GM19328 (cell line): ENCODE results near the gene RFT1.

Experiments used
- ATAC-seq: cut with Tn5 transposase; IDR thresholded peaks from one replicate; pipeline ENCODE4 v1.9.1; 2021; ENCODE audit warnings: mild to moderate bottlenecking, moderate library complexity; ENCODE audit not compliant: unreplicated experiment

The RFT1 gene

DNA sequence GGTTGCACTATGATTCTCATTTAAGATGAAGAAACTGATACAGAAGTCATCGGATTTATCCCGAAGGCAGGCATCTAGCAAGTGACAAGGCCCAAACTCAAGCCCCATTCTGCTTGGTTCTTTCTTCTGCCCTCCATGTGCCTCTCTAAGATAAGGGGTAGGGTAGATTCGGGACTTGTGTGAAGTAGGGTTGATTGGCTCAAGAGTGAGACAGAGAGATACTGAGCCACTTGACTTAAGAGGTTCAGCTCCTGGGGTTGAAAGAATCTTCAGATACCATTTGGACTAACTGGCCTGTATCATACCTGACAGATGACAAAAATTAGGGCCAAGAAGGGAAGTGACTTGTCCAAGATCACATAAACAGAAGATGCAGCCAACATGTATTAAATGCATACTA lies 891 bp downstream of the RFT1 start:
- ATAC-seq: no peak

DNA sequence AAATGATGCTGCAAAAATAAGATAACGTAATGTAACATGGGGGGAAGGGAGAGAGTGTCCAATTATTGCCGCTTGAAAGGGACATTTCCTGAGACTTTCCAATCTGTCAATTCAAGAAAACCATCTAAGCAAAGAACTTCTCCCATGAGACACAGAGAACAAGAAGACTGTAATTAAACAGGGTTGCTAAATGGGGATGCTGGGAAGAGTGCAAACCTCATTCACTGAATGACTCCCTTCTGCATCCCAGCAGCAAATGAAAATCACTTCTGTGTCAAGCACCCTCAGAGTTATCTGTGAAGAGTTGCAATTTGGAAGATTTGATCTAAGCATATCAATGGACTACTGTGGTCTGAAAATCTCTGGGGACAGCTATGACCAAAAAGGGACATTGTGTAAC lies 3.6 kb downstream of the RFT1 start:
- no peak for ATAC-seq

DNA sequence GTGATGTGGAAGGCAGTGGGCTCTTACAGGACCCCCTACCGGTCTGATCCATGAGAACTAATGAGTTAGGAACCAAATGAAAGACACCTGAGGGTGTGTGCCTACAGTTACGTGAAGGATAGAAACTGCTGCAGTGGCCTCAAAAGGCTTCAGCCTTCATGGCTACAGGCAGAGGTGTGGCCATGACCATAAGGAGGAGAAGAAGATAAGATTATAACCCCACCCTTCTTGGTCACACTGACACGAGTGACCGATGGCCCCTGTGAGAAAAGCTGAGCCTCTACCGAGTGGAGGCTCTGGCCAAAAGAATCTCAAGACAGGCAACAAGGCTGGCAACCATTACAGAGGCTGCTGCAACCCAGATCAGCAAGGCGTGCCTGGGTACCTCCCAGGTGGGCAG lies 6.3 kb downstream of the RFT1 start:
- ATAC-seq: no peak

DNA sequence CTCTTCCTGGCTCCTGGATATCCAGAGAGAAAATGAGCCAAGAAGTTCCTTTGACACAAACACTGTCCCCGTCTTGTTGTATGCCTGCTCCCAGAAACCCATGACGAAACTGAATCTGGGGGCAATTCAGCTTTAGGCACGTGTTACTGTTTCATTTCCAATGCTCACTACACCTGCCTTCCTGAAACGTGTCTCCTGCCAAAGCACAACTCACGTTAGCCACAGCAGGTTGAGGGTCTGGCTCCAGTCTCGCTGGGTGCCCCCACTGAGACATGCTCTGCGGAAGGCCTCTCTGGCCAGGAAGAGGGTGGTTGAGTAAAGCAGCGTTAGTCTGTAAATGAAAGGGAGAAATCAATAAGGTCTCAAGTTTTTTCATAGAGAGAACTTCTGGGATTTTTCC lies 6.7 kb downstream of the RFT1 start:
- ATAC-seq: no peak

DNA sequence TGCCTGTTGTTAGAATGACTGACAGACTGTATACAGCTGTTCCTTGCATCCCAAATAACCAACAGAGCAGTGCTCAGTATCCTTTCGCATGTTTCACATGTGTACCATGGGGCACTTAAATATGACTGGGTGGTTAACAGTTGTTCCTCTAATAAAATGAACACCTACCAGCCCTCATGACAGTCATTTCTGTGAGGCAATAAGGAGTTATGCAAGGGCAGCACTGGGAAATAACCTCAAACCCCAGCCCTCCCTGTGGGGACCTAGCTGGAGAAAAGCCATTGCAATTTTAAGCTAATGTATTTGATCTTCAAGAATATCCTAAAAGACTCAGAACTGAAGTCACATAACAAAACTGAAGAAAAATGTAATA lies 7.3 kb downstream of the RFT1 start:
- no peak for ATAC-seq

DNA sequence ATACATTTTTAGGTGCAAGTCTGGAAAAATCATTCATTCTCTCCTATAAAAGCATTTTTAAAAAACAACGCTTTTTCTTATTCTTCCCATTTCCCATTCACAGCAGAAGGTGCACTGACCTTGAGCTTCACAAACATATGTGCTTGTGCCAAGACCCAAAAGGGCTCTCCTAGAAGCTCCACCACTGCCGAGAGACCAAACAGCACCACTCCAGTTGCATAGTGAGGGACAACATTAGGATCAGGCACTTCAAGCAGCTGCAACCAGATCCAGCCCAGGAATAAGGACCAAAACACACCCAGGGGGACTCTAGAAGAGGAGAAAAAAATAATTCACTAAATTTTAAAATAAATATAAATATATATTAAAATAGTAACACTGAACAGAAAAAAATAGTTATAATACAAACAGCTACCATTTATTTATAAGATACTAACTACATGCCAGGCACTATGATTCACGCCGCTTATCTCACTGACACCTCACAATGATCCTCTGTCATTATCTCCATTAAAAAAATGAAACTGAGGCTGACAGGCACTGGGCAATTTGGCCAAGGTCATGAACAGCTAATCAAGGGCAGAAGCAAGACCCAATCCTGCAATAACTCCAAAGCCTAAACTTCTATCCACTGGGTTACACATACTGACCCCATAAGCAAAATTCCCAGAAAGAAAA lies 7.8 kb downstream of the RFT1 start:
- ATAC-seq: no peak

DNA sequence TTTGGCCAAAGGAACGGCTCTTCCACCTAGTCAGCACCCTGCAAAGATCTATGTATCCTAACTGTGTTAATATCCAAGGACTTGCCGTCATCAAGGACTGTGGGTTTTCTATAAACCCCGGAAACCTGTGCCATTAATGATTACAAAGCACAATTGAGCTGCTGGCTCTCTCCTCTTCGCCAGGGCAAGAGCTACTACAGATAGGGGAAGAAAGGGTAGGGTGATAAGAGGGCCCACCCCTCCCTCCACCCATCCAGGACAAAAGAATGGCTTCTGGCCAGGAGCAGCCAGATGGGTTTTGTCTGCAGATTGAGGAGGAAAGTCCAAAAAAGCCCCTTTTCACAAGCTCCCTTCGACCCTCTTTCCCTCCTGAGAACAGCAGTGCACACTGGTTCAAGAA lies 9.9 kb downstream of the RFT1 start:
- no peak for ATAC-seq

DNA sequence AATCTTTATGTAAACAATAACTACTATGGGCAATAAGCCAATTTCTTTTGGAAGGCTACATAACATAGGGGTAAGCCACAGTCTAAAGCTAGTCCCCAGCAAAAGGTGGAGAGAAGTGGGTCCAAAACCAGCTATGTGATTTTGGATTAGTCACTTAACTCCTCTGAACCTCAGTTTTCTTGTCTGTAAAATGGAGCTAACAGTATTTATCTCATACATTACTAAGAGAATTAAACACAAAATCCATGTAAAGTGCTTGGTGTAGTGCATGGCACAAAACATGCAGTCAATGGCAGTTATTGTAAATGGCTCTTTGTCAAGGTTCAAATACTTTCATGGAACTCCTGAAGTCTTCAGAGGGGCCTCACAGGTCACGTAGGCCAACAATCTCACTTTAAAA lies 13.3 kb downstream of the RFT1 start:
- no peak for ATAC-seq

DNA sequence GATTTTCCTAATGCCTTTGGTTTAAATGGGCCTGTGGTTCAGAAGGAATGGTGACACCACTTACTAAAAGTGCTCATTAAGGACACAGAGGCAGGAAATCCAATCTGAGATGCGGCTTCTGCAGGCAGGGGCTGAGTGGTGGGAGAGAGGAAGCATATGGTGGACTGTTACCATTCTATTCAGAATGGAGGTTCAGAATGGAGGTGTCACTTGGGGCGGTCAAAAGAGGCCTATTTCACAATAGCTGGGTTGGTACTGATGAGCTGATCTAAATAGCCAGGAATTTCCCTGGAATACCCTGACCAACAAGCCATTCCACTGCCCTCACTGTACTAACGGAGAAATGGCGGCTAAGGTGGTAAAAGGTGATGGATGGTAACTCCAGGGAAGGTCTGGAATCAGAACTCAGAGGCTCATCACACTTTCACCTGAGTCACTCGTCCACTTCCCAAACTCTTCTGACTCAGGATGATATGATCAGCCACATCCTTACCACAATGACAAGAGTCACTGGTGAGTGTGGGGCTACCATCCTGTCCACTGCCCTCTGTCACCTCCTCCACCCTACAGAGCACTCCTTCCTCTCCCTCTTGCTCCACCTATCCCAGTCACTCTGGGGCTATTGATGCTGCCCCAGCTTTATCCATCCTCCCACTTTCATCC lies 15.7 kb downstream of the RFT1 start:
- ATAC-seq: no peak

DNA sequence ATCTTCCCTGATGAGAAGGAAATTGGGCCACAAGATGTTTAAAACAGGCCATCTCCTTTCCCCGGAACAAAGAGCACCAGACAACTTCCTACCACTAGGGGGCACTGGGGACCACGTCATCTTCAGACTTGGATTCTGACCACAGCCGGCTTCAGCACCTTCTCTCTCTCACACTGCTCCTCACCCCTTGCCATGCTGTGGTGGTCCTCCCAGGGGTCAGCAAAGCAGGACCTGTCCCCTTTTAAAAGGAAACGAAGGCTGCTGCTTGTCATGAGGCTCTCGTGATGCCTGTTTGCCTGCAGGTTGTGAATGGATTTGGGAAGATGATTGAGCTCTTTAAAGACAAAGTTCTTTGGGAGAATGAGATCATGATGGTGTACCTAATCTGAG lies 16.2 kb downstream of the RFT1 start:
- no peak for ATAC-seq

DNA sequence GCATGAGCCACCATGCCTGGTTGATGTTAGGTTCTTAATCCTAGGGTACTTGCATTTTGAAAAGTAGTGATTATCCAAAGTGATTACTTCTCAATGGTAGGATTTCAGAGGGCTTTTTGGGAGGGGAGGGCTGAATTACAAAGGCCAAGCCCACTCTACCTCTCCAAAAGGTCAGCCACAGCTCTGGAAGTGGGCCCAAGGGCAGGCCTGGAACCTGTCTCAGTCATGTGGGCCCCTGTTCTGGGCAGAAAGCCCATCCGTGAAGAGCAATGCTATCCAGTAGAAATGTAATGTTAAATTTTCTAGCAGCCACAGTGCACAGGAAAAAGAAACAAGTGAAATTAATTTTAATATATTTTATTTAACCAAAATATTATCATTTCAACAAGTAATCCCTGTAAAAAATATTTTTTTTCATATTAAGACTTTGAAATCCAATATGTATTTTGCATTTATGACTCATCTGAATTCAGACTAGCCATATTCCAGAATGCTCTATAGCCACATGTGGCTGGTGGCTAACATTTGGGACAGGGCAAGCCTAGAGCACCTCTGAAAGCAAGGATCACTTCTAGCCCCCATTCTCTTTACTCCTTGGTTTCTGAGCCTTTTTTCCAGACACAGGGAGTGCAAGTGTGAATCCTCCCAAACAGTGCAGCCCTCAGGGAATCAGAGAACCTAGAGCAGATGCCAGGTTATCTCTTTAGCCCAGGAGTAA lies 16.8 kb downstream of the RFT1 start:
- no peak for ATAC-seq

DNA sequence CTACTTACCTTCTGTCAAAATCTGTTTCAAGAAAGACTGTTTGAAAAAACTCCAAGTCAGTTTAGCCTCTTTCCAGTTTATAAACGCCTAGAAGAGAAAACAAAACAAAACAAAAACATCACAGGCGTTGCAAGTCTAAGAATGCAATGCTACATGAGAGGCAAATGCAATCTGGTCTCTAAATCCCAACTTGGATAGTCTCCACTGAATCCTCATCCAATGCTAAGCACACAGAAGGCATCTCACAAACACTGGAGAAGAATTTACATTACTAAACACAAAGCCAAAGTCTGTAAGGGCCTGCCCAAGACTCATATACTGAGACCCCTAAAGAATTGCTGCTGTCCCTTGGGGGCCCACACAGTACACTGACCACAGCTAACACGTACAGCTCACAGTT lies 18.4 kb downstream of the RFT1 start:
- no peak for ATAC-seq

DNA sequence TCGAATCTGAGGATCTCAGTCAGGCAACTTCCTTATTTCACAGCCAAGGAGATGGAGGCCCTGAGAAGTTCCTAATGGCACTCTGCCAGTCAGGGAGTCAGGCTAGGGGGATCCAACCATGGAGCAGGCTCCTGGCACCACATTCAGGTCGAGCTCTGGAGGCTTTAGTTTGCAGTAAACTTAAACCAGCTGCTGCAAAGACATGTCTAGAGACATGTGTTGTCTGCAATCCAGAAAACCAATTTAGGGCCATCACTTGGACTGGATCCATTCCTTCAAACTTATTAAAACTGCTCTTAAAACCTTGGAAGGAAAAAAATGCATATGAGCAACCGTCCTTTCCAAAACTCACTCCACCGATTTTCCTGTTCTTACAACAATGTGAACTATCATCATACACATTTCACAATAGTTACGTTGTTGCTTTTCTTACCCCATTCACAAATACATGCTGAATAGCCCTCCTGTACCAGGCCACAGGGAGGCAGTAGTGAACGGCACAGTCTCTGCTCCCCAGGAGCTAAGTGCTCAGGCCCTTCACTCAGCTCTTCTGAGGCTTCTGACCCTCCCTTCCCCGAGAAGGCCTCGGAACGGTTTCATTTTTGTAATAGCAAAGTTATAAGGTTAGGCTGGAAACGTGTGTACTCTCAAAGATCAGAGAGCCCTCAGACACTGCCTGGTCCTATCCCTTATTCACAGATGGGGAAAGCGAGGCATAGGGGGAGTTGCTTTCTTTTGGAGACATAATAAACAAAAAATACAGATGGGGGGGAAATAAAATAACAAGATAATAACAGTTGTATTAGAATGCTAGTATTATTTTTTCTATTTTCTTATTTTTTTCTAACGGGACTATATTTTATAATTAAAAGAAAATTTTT lies 20.1 kb downstream of the RFT1 start:
- no peak for ATAC-seq

DNA sequence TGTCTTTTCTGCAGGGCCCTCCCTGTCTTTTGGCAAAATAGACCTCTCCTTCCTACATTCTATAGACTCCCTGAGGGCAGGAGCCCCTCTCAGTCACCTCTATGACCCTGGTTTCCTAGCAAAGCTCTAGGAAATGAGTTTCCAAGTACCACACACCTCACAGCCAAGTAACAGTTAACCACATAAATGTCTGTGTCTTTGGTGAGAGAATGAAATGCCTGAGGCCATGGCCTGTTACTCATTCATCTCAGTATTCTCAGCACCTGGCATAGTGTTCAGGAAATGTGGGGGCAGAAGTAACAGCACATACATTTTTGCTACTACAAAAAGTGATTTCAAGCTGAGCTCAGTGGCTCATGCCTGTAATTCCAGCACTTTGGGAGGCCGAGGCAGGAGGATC lies 21.0 kb downstream of the RFT1 start:
- no peak for ATAC-seq

DNA sequence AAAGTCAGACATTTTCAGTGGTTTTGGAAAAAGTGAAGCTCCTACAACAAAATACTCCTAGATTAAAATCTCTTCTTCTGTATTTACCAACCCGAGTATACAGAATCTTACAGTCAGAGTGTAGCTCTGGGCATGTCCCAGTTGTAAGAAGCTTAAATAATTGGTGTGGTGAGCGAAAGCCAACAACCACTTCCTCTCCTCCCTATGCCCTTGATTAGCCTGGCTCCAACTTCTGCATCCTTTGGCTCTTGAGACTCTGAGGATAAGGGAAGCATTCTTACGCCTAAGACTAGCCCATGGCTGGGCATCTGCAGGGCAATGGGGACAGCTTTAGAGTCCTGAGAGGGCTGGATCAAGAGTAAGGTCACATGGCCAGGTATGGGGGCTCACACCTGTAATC lies 25.5 kb downstream of the RFT1 start:
- ATAC-seq: no peak

DNA sequence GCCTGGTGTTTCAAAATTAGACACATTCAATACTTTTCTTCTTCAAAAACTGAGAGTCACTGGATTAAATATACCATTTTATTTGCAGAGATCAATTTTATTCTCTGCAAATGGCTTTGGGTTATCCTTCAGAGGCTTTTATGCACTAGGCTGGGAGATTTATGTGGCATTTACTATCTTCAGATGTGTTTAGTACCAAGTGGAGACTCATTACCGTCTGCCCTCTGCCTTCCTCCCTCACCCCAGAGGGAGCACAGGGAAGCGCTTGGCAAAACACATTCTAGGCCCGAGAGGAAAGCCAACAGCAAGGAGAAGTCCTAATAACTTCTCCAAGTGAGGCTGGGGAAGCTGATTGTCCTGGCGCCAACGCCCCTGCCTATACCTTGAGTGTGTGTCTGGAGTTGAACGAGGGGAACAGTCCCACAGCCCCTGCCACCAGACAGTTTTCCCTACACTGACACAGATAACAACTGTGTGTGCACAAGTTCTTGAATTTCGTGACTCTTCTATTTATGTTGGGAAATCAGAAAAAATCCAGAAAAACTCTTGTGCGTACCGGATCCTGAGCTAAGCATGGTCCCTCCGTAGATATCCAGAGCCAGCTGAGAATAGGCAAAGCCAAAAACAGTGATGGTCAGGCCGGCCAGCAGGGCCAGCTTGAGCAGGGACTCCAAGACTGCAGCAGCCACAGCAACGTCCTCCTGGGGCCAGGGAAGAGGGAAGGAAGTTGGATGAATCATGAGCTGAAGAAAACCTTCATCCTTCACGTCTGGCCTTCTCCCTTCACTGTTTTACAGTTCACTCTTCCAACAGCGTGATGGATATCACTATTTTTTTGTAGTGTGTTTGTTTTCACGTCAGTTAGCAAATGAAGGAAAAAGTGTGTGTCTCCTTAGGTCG lies 26.6 kb downstream of the RFT1 start:
- no peak for ATAC-seq

DNA sequence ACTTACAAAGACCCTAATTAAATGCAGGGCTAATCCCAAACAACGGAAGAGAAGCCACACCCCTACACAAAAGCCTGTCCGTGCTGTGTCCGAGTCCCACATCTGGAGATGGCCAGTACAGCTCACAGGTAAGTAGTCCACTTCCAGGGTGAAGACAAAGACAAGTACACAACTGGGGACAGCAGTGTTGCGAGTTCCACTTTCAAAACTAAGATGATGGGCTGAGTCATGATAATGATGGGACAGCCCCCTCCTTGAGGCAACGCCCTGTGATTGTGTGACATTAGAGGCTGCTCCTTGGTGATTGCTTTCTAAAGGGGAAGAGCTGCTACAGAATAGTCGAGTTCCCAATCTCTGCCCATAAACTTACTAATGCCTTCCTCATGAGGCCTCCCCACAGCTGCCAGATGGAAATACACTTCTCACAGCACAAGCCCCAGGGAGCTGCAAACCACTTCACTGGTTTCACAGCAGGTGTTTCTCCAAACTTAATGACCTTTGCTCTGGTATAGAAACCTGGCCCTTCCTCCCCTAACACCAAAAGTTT lies 27.6 kb downstream of the RFT1 start:
- ATAC-seq: no peak

DNA sequence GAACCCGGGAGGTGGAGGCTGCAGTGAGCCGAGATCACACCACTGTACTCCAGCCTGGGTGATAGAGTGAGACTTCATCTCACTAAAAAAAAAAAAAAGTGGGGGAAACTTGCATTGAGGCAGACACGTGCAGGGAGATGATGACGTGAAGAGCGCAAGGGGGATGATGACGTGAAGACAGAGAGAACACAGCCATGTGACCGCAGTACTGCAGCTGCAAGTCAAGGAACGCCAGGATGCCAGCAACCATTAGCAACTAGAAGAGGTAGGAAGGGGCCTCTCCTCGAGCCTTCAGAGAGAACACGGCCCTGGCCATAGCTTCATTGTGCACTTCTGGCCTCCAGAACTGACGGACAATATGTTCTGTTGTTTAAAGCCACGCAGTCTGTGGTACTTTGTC lies 28.3 kb downstream of the RFT1 start:
- no peak for ATAC-seq

DNA sequence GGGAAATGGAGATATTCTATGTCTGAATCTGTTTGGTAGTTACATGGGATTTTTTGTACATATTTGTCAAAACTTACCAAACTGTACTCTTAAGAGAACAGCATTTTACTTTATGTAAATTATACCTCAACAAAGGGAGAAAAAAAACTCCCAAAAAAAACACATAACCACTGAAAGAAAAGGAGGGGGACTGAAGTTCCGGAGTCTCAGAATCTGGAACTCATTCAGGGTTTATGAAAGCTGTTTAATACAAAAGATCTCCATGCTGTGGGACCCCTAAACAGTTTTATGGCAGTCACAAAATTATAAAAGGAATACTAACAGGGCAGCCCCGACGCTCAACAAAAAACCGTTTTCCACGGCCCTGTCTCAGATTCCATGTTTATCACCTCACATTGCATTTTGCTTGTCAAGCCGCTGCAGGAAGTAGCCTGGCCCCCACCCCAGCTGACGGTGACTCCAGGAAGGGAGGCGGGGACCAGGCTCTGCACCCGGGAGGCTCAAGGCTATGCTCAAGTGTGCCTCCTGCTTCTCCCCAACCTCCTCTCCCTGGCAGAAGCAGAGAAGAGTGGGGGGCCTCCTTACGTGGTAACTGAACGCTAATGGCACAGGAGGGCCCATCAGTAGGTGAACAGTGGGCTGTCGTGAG lies 29.3 kb downstream of the RFT1 start:
- ATAC-seq: no peak

DNA sequence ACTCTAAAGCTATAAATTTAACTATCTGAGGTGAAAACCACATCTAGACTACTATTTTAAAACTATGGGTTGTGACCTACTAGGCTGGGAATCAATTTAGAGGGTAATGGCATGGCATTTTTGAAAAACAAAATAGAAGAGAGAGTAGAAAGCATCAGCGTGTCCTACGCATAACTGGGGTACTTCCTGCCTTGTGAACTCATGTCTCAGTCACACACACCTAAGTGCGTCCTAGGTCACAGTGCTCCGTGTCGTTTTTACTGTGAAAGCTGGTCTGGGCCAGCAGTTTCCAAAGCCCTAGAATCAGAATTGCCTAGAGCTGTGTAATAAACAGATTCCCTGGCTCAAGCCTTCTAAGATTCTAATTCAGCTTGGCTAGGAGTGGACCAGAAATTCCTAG lies 32.3 kb downstream of the RFT1 start:
- ATAC-seq: no peak
